ENCODE results near the gene MAML2. TPM values are rescaled to one million over a fixed set of nuclear protein-coding genes. Genes with fewer than 3 reads are reported as not detected.

MAML2 gene
- total and polyA plus RNA-seq, 9 of the 15 experiments (the other 6 are each of a cell fraction or from before 2014, with no cell fraction given): 0.79 to 6.8 (median 4.8) TPM

GRCh38 chr11:96179905-96180304 lies 163.1 kb downstream of the MAML2 start:
- H3K4me3 ChIP-seq: no peak overlapping the region
- H3K27me3 ChIP-seq (ENCODE audit: control insufficient read depth in 2 of 2, insufficient read depth in 2 of 2, low read length in 2 of 2): no peaks in the 10 kb centered on the region
- H3K4me1 ChIP-seq (replicated peaks in 1 of 2; ENCODE audit: control insufficient read depth in 2 of 2, insufficient read depth in 2 of 2, low read length in 2 of 2): no peaks in the 10 kb centered on the region
- no peak overlapping the region for H2AFZ ChIP-seq (ENCODE audit: low read depth, low read length)
- no peaks in the 10 kb centered on the region for H3K9me3 ChIP-seq (replicated peaks; ENCODE audit: control insufficient read depth, insufficient read depth, low read depth, low read length)
- H4K20me1 ChIP-seq (replicated peaks; ENCODE audit: control insufficient read depth, insufficient read depth, low read length): no peaks in the 10 kb centered on the region
- no peaks in the 10 kb centered on the region for H3K79me2 ChIP-seq (ENCODE audit: control insufficient read depth, insufficient read depth, low read length)
- FAIRE-seq (no peak), ATAC-seq (no peak), DNase-seq (ENCODE audit: extremely low read depth in 1 of 4, low spot score in 3 of 4) (no peak)
- no peaks in the 10 kb centered on the region for H3K36me3 ChIP-seq (ENCODE audit: control insufficient read depth, insufficient read depth, low read length)
- intact Hi-C loops (cut with micrococcal nuclease) (no loop called here), in situ Hi-C loops (cut with MboI) (no loop called here)
- no peak overlapping the region for H3K27ac ChIP-seq (ENCODE audit: extremely low read depth, low read depth, low read length)
- no peak overlapping the region for H3K9ac ChIP-seq (ENCODE audit: insufficient read depth in 1 of 2, low read depth in 2 of 2, low read length in 2 of 2)
- H3K9me1 ChIP-seq (ENCODE audit: control insufficient read depth, insufficient read depth, low read length): no peaks in the 10 kb centered on the region
- H3K4me2 ChIP-seq (ENCODE audit: insufficient read depth, low read length): no peak overlapping the region
- 45% methylated on average over 4 of the region's 4 CpGs for WGBS (ENCODE audit: insufficient coverage, low coverage, missing lambda C conversion rate)
- no peak for TF ChIP-seq SIN3B (IDR thresholded peaks at IDR 0.05; ENCODE audit: low read depth)
- no peak for TF ChIP-seq MNT (conservative IDR thresholded peaks at IDR 0.05)
- no TSS peak for BruUV-seq (replicated peaks)
- ChIA-PET CTCF (ENCODE audit: low intra/inter-chr PET ratio) (no interaction called here), POLR2A (no interaction called here)

GRCh38 chr11:96178887-96179279 lies 164.1 kb downstream of the MAML2 start:
- Histone ChIP-seq H3K79me2 (ENCODE audit: control insufficient read depth, insufficient read depth, low read length) (no peaks in the 10 kb centered on the region), H3K27ac (ENCODE audit: extremely low read depth, low read depth, low read length) (no peak overlapping the region), H3K9ac (ENCODE audit: insufficient read depth in 1 of 2, low read depth in 2 of 2, low read length in 2 of 2) (no peak overlapping the region), H3K4me2 (ENCODE audit: insufficient read depth, low read length) (no peak overlapping the region), H3K9me3 (replicated peaks; ENCODE audit: control insufficient read depth, insufficient read depth, low read depth, low read length) (no peaks in the 10 kb centered on the region), H4K20me1 (replicated peaks; ENCODE audit: control insufficient read depth, insufficient read depth, low read length) (no peaks in the 10 kb centered on the region), H3K9me1 (ENCODE audit: control insufficient read depth, insufficient read depth, low read length) (no peaks in the 10 kb centered on the region), H3K36me3 (ENCODE audit: control insufficient read depth, insufficient read depth, low read length) (no peaks in the 10 kb centered on the region), H2AFZ (ENCODE audit: low read depth, low read length) (no peak overlapping the region), H3K27me3 (ENCODE audit: control insufficient read depth in 2 of 2, insufficient read depth in 2 of 2, low read length in 2 of 2) (no peaks in the 10 kb centered on the region), H3K4me1 (replicated peaks in 1 of 2; ENCODE audit: control insufficient read depth in 2 of 2, insufficient read depth in 2 of 2, low read length in 2 of 2) (no peaks in the 10 kb centered on the region), H3K4me3 (no peak overlapping the region)
- ATAC-seq: no peak
- FAIRE-seq: no peak
- in situ Hi-C loops (cut with MboI) (no loop called here), intact Hi-C loops (cut with micrococcal nuclease) (no loop called here)
- ChIA-PET CTCF (ENCODE audit: low intra/inter-chr PET ratio) (no interaction called here), POLR2A (no interaction called here)
- DNase-seq (ENCODE audit: extremely low read depth in 1 of 4, low spot score in 3 of 4): no peak
- TF ChIP-seq ZNF41 (CRISPR knock-in tag; conservative IDR thresholded peaks at IDR 0.05) (no peak), SMAD3 (CRISPR knock-in tag; conservative IDR thresholded peaks at IDR 0.05) (no peak), MBD2 (IDR thresholded peaks at IDR 0.05; ENCODE audit: borderline replicate concordance, low read depth) (no peak), TAF15 (IDR thresholded peaks at IDR 0.05; ENCODE audit: low read depth, low read length) (no peak)
- no TSS peak for BruUV-seq (replicated peaks)
- 75% methylated on average over 6 of the region's 6 CpGs for WGBS (ENCODE audit: insufficient coverage, low coverage, missing lambda C conversion rate)

Measured in K562 (cell line).